ENCODE measurements around the gene ZFPM1. TPM values are rescaled to one million over a fixed set of nuclear protein-coding genes. Genes with fewer than 3 reads are reported as not detected.

ZFPM1 gene
- polyA plus RNA-seq, 1 of the 3 experiments (the other 2 are of a cell fraction), result 1.2 TPM

- no peak for DNase-seq
- peaks cover 9% of the 10 kb centered on the region for H3F3A ChIP-seq (replicated peaks; ENCODE audit: insufficient read depth)
- H3K4me1 ChIP-seq (ENCODE audit: control insufficient read depth in 1 of 2, insufficient read depth in 2 of 2, low read depth in 1 of 2, low read length in 1 of 2), result peaks cover 0 to 65% of the 10 kb centered on the region in 2 experiments; a peak in 2 of 4 replicates
- no peaks in the 10 kb centered on the region for H3K9me2 ChIP-seq
- no peak overlapping the region for H2AFZ ChIP-seq (ENCODE audit: low read depth)
- no peak overlapping the region for H3K9ac ChIP-seq
- H3K79me2 ChIP-seq (ENCODE audit: insufficient read depth), result peaks cover 60% of the 10 kb centered on the region; the same call in 1 of the 2 replicates
- H3K36me3 ChIP-seq (replicated peaks in 1 of 2; ENCODE audit: control insufficient read depth in 1 of 2, insufficient read depth in 2 of 2, low read length in 1 of 2), result no peaks in the 10 kb centered on the region
- POLR2A ChIA-PET, result no interaction called here
- H3K27me3 ChIP-seq (ENCODE audit: insufficient read depth), result no peaks in the 10 kb centered on the region
- H3K4me3 ChIP-seq (ENCODE audit: low read depth in 2 of 2, low read length in 1 of 2), result no peak overlapping the region
- no peaks in the 10 kb centered on the region for H3K9me3 ChIP-seq
- peaks cover 86% of the 10 kb centered on the region for H4K20me1 ChIP-seq (ENCODE audit: insufficient read depth)
- CTCF ChIA-PET, result interaction anchor here (1.3 to 1.6 kb wide), 2 partner anchors 21 to 30 kb away, joined by 4 to 5 read pairs; no protein-coding TSS in a partner anchor
- no peak overlapping the region for H3K4me2 ChIP-seq
- 85% methylated on average over 14 of the region's 18 CpGs for WGBS (ENCODE audit: low lambda C conversion rate)
- no peak overlapping the region; a peak in 1 of 4 replicates for H3K27ac ChIP-seq (ENCODE audit: low read depth in 2 of 2, low read length in 1 of 2)
- TF ChIP-seq FOSL2 (IDR thresholded peaks at IDR 0.05; ENCODE audit: borderline replicate concordance, low read depth), result no peak
- no peak for TF ChIP-seq MAX (IDR thresholded peaks at IDR 0.05; ENCODE audit: low read depth)
- TF ChIP-seq NRF1 (IDR thresholded peaks at IDR 0.05; ENCODE audit: low read depth, low read length), result no peak
- no peak for TF ChIP-seq MXI1 (IDR thresholded peaks at IDR 0.05; ENCODE audit: low read depth, low read length)
- TF ChIP-seq RFX5 (IDR thresholded peaks at IDR 0.05; ENCODE audit: low read length), result no peak
- no peak for TF ChIP-seq USF2 (IDR thresholded peaks at IDR 0.05; ENCODE audit: borderline replicate concordance, low read depth, low read length)
- no peak for TF ChIP-seq FOXM1 (IDR thresholded peaks at IDR 0.05; ENCODE audit: low read depth)
- no peak for TF ChIP-seq ELF1 (IDR thresholded peaks at IDR 0.05)
- no peak for TF ChIP-seq POLR2AphosphoS5 (IDR thresholded peaks at IDR 0.05; ENCODE audit: low read depth, low read length)
- no peak for TF ChIP-seq TAF1 (IDR thresholded peaks at IDR 0.05; ENCODE audit: borderline replicate concordance, low read depth, low read length)
Measured at GRCh38 chr16:88467541-88467944, 14.5 kb downstream of the ZFPM1 start.

- H3K4me3 ChIP-seq (ENCODE audit: low read depth in 2 of 2, low read length in 1 of 2), result no peak overlapping the region
- WGBS (ENCODE audit: low lambda C conversion rate), result 84% methylated on average over 5 of the region's 20 CpGs
- no peak overlapping the region; a peak in 1 of 4 replicates for H3K27ac ChIP-seq (ENCODE audit: low read depth in 2 of 2, low read length in 1 of 2)
- TF ChIP-seq ELF1 (IDR thresholded peaks at IDR 0.05), result no peak
- no peak for TF ChIP-seq TAF1 (IDR thresholded peaks at IDR 0.05; ENCODE audit: borderline replicate concordance, low read depth, low read length)
- H3F3A ChIP-seq (replicated peaks; ENCODE audit: insufficient read depth), result peaks cover 9% of the 10 kb centered on the region
- peak; percentile 89 for DNase-seq
- peaks cover 0 to 55% of the 10 kb centered on the region in 2 experiments; a peak in 2 of 4 replicates for H3K4me1 ChIP-seq (ENCODE audit: control insufficient read depth in 1 of 2, insufficient read depth in 2 of 2, low read depth in 1 of 2, low read length in 1 of 2)
- H2AFZ ChIP-seq (ENCODE audit: low read depth), result no peak overlapping the region
- peaks cover 83% of the 10 kb centered on the region for H4K20me1 ChIP-seq (ENCODE audit: insufficient read depth)
- H3K9ac ChIP-seq, result no peak overlapping the region
- no peak overlapping the region for H3K4me2 ChIP-seq
- H3K36me3 ChIP-seq (replicated peaks in 1 of 2; ENCODE audit: control insufficient read depth in 1 of 2, insufficient read depth in 2 of 2, low read length in 1 of 2), result no peaks in the 10 kb centered on the region
- H3K27me3 ChIP-seq (ENCODE audit: insufficient read depth), result no peaks in the 10 kb centered on the region
- ChIA-PET POLR2A (interaction anchor here (0.6 kb wide), 2 partner anchors 23 to 1231 kb away, joined by 3 read pairs; no protein-coding TSS in a partner anchor), CTCF (interaction anchor here (0.7 to 1.6 kb wide), 3 partner anchors 20 to 108 kb away, joined by 3 to 4 read pairs (median 3); no protein-coding TSS in a partner anchor)
- H3K9me3 ChIP-seq, result no peaks in the 10 kb centered on the region
- peaks cover 58% of the 10 kb centered on the region; the same call in 1 of the 2 replicates for H3K79me2 ChIP-seq (ENCODE audit: insufficient read depth)
- no peaks in the 10 kb centered on the region for H3K9me2 ChIP-seq
Measured at GRCh38 chr16:88468275-88469129, 15.4 kb downstream of the ZFPM1 start.

Measured in SK-N-SH (cell line).